Breast epithelium (tissue), 4 donors: ENCODE measurements around the gene MVB12B. TPM values are rescaled to one million over a fixed set of nuclear protein-coding genes. Genes with fewer than 3 reads are reported as not detected.

Experiments
- DNase-seq, 2 donors: peaks; one replicate each; pipeline ENCODE4 v3.0.0-alpha.2; 2019; ENCODE audit warnings: low spot score in 2 of 2
- H3K27ac ChIP-seq, 2 donors: fragments of 200-600 bp; sonication (generic) in 1 of 2; one replicate each; pipeline ENCODE4 v1.5.1; 2016 to 2019; ENCODE audit warnings: mild to moderate bottlenecking in 1 of 2
- H3K27me3 ChIP-seq, 2 donors: fragments of 200-600 bp; sonication (generic) in 1 of 2; one replicate each; pipeline versions ENCODE4 v1.5.1 to v1.6.0; 2017 to 2019; ENCODE audit warnings: control low read depth in 1 of 2, mild to moderate bottlenecking in 1 of 2
- H3K36me3 ChIP-seq: fragments of 200-600 bp; one replicate; pipeline ENCODE4 v1.5.1; 2019
- H3K4me1 ChIP-seq, 2 donors: fragments of 200-600 bp; sonication (generic); one replicate each; pipeline ENCODE4 v1.5.1; 2016 to 2019; ENCODE audit warnings: control low read depth in 1 of 2
- H3K4me3 ChIP-seq, 3 donors: fragments of 200-600 bp; sonication (generic); 1 replicate in 2 of 3; 2 replicates in 1 of 3; pipeline ENCODE4 v1.5.1; 2016 to 2019; ENCODE audit warnings: mild to moderate bottlenecking in 3 of 3, moderate library complexity in 2 of 3
- H3K9me3 ChIP-seq, 2 donors: fragments of 200-600 bp; sonication (generic) in 1 of 2; one replicate each; pipeline ENCODE4 v1.5.1; 2016 to 2019; ENCODE audit warnings: control low read depth in 1 of 2
- POLR2A ChIP-seq: fragments of 450-650 bp; IDR thresholded peaks from one replicate; pipeline ENCODE4 v1.6.1; 2016; ENCODE audit warnings: antibody characterized with exemption, mild to moderate bottlenecking, moderate library complexity
- POLR2AphosphoS5 ChIP-seq, 3 donors: sonication (generic); formaldehyde crosslinking; IDR thresholded peaks; one replicate each; pipeline ENCODE4 v1.6.1; 2017; ENCODE audit warnings: antibody characterized with exemption in 3 of 3
- intact Hi-C: fragments of 100-400 bp; cut with DNase I; formaldehyde crosslinking; loops from one replicate; pipeline ENCODE4 v1.15.1; 2023; ENCODE audit warnings: low total_unique reads
- total RNA-seq, 3 donors: library from RNA; depleted of rRNA; stranded (reverse); fragments of >200 nt; gene quantifications; one replicate each; pipeline ENCODE4 v1.1.0, GENCODE V29; 2016
- TF ChIP-seq, protein P1 (sequence below), 3 donors: fragments of 450-650 bp; IDR thresholded peaks; one replicate each; pipeline ENCODE4 v1.5.1; 2016 to 2017; ENCODE audit warnings: antibody characterized with exemption in 3 of 3, mild to moderate bottlenecking in 3 of 3, moderate library complexity in 3 of 3

MVB12B gene
- total RNA-seq, 3 donors from 2014 or later, result 8.2 to 12.6 (median 9.9) TPM

DNA sequence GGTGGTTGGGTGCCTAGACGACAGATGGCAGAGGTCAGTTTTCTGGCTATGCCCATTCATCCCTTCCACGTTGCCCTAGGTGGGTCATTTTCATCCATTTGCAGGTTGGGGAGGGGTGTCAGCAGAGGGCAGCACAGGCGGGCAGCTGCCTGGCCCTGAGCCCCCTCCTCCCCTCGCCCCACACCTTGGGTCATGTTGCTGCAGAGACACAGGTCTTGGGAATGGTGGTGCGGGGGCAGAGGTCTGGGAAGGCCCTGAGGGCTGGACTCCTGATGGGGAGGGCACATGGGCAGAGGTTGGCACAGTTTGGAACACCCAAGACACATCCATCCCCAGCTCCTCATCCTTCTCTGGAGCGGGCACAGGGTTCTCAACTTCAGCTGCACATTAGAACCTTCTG, 183.9 kb downstream of the MVB12B start:
- TF ChIP-seq POLR2AphosphoS5 (IDR thresholded peaks at IDR 0.05) (no peak), POLR2A (no peak)
- TF ChIP-seq, protein P1, sequence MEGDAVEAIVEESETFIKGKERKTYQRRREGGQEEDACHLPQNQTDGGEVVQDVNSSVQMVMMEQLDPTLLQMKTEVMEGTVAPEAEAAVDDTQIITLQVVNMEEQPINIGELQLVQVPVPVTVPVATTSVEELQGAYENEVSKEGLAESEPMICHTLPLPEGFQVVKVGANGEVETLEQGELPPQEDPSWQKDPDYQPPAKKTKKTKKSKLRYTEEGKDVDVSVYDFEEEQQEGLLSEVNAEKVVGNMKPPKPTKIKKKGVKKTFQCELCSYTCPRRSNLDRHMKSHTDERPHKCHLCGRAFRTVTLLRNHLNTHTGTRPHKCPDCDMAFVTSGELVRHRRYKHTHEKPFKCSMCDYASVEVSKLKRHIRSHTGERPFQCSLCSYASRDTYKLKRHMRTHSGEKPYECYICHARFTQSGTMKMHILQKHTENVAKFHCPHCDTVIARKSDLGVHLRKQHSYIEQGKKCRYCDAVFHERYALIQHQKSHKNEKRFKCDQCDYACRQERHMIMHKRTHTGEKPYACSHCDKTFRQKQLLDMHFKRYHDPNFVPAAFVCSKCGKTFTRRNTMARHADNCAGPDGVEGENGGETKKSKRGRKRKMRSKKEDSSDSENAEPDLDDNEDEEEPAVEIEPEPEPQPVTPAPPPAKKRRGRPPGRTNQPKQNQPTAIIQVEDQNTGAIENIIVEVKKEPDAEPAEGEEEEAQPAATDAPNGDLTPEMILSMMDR (IDR thresholded peaks at IDR 0.05), result no peak
- Histone ChIP-seq H3K4me3 (no peak overlapping the region), H3K27ac (no peak overlapping the region), H3K4me1 (no peaks in the 10 kb centered on the region), H3K27me3 (peaks cover 7 to 15% of the 10 kb centered on the region in 2 donors), H3K9me3 (no peaks in the 10 kb centered on the region), H3K36me3 (no peaks in the 10 kb centered on the region)
- intact Hi-C loops, result no loop called here
- no peak for DNase-seq

DNA sequence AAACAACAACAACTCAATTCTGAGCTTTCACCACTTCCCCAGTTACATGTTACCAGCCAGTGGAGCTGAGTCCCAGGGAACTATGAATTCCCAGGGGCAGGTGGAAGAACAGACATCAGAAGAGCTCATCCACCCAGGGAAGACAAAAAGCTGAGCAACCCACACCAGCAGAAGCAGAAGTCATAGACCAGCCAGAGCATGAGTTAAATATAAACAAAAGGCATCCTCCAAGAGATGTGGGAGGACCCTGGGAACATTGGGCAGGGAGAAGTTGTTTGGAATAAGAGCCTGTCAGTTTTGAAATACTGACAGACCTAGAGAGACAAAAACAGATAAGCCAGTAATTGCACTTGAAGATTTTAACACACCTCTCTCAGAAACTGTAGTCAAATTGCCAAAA, 184.8 kb downstream of the MVB12B start:
- peaks cover 0 to under 1% of the 10 kb centered on the region in 2 donors for H3K4me1 ChIP-seq
- peaks cover 7 to 15% of the 10 kb centered on the region in 2 donors for H3K27me3 ChIP-seq
- DNase-seq, result no peak
- H3K4me3 ChIP-seq, result no peak overlapping the region
- TF ChIP-seq, protein P1 (IDR thresholded peaks at IDR 0.05), result no peak
- TF ChIP-seq POLR2AphosphoS5 (IDR thresholded peaks at IDR 0.05) (no peak), POLR2A (no peak)
- no peaks in the 10 kb centered on the region for H3K9me3 ChIP-seq
- H3K27ac ChIP-seq, result no peak overlapping the region
- intact Hi-C loops, result no loop called here
- H3K36me3 ChIP-seq, result no peaks in the 10 kb centered on the region

DNA sequence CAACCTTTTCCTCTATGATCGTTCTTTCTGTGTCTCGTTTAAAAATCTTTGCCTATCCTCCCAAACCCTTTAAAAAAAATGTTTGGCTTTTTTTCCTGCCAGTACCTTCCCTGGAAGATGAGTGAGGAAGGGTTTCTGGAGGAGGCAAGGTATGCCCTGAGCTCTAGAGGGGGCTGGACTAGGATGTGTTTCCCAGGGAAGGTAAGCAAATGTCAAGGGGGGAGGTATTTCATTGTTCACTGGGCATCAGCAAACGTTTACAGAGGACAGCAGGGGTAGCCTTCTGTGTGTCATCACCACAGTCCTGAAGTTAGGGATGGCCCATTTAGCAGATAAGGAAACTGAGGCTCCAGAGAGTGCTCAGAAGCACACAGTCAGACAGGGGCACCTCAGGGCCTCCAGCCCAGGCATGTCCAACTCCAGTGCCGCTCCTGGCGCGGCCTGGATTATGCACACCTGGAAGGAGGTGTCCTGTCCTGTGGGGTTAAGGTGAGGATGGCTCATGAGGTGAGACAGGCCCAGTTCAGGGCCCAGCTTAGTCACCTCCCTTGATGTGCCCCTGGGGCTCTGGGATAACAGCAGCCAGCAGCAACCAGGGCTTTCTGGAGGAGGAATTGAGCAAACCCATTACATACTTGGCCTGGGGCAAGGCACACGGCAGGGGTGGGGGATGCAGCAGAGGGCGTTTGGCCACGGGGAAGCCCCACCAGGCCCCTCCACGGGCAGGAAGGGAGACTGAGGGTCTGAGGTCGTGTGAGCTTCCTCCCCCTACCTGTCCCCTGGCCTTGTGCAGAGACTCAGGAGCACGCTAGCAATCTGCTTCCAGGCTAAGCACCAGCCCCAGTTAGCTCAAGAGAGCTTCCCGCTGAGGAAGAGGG, 186.8 kb downstream of the MVB12B start:
- Histone ChIP-seq H3K27me3 (peaks cover 7 to 20% of the 10 kb centered on the region in 2 donors), H3K4me3 (no peak overlapping the region)

DNA sequence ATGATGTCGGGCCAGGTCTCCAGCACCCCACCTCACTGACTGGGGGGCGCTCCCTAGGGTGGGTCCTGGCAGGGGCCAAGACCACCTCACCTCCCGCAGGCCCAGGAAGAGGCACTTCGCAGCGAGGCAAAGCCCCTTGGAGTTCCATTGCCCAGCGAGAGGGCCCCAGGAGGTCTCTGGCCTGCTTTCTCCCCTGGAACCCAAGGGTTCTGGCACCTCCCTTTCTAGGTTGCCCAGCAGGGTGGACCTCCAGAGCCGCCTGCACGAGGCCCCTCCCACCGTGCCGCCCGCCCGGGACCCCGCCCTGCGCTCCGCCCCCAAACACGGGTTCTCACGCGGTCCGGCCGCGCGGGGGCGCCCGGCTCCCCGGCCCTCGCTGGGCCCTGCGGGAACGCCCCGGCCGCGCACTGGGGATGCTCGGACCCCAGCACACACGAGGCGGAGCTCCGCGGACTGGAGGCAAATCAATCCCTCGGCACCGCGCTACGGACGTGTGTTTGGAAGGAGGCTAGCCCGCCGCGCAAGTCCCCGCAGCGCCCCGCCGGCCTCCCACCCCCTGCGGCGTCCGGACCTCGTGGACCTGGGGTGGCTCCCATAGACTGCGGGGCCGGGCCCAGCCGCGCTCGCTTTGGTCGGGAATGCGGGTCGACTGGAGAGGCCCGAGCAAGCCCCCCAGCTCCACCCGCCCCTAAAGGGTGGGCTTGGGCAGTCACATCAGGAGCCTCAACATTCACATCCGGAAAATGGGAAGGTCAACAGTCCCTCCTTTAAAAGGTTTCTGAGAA, 187.6 kb downstream of the MVB12B start:
- intact Hi-C loops, result no loop called here
- Histone ChIP-seq H3K4me1 (peaks cover 0 to 6% of the 10 kb centered on the region in 2 donors), H3K27ac (no peak overlapping the region), H3K9me3 (no peaks in the 10 kb centered on the region), H3K36me3 (no peaks in the 10 kb centered on the region), H3K4me3 (peak overlapping the region in 2 of 3 donors; percentile 33 to 54), H3K27me3 (peaks cover 7 to 25% of the 10 kb centered on the region in 2 donors)
- DNase-seq, result no peak
- TF ChIP-seq, protein P1 (IDR thresholded peaks at IDR 0.05), result no peak
- TF ChIP-seq POLR2AphosphoS5 (IDR thresholded peaks at IDR 0.05) (no peak), POLR2A (no peak)

More for the DNA sequence above, 186.8 kb downstream of the MVB12B start:
- Histone ChIP-seq H3K4me1 (peaks cover 0 to 6% of the 10 kb centered on the region in 2 donors), H3K36me3 (no peaks in the 10 kb centered on the region), H3K27ac (no peak overlapping the region), H3K9me3 (no peaks in the 10 kb centered on the region)
- DNase-seq, result no peak
- intact Hi-C loops, result no loop called here
- TF ChIP-seq, protein P1 (IDR thresholded peaks at IDR 0.05), result no peak
- no peak for TF ChIP-seq POLR2AphosphoS5 (IDR thresholded peaks at IDR 0.05)
- TF ChIP-seq POLR2A, result no peak
